NT2/D1 (cell line): Measurements from ENCODE around the gene METTL24.

ENCODE experiments used
- SUZ12 ChIP-seq: IDR thresholded peaks from 2 replicates; pipeline ENCODE4 v1.6.1; 2011; ENCODE audit not compliant: insufficient read length, insufficient read depth; ENCODE audit errors: extremely low read depth
- YY1 ChIP-seq: IDR thresholded peaks from 2 replicates; pipeline ENCODE4 v1.6.1; 2011; ENCODE audit not compliant: insufficient read length, insufficient read depth
- ZNF274 ChIP-seq: IDR thresholded peaks from 2 replicates; pipeline ENCODE4 v1.6.1; 2011; ENCODE audit warnings: mild to moderate bottlenecking, low read depth, low read length

- TF ChIP-seq YY1 (no peak), ZNF274 (no peak), SUZ12 (no peak)
Observed at GRCh38 chr6:110285306-110286060, 72.7 kb downstream of the METTL24 start.
